Left lobe of liver (tissue), 2 donors: ENCODE measurements around the gene LAMP5. TPM values are rescaled to one million over a fixed set of nuclear protein-coding genes. Genes with fewer than 3 reads are reported as not detected.

Experiments
- ATAC-seq: fragments of 200-7000 bp; cut with Tn5 transposase; one replicate; pipeline ENCODE4 v1.9.1; 2020; ENCODE audit warnings: mild to moderate bottlenecking, moderate library complexity
- DNase-seq: peaks from one replicate; pipeline ENCODE4 v3.0.0-alpha.2; 2020; ENCODE audit warnings: low spot score
- total RNA-seq: library from RNA; stranded (reverse); gene quantifications from one replicate; pipeline ENCODE4 v1.2.1, GENCODE V29; 2021
- donor health status: DM: no; HTN: no; CAD: no; lungs with moderate emphysema.
- donor health status: DM: no; HTN: yes; CAD: no.

The LAMP5 gene
- total RNA-seq, 1 donor from 2014 or later: not detected

GRCh38 chr20:9531581-9531980 is 17.2 kb downstream of the LAMP5 start:
- DNase-seq (no peak), ATAC-seq (no peak)

- DNase-seq (no peak), ATAC-seq (no peak)
Observed at GRCh38 chr20:9532069-9532838, 17.9 kb downstream of the LAMP5 start.

- DNase-seq (no peak), ATAC-seq (no peak)
Observed at GRCh38 chr20:9534025-9534424, 19.6 kb downstream of the LAMP5 start.

- no peak for DNase-seq
- ATAC-seq: no peak
Observed at GRCh38 chr20:9535449-9535848, 21.1 kb downstream of the LAMP5 start.

- DNase-seq: no peak
- no peak for ATAC-seq
Observed at GRCh38 chr20:9543214-9543613, 28.8 kb downstream of the LAMP5 start.

- DNase-seq (no peak), ATAC-seq (no peak)
Observed at GRCh38 chr20:9550283-9550682, 35.9 kb downstream of the LAMP5 start.

GRCh38 chr20:9550871-9551270 is 36.5 kb downstream of the LAMP5 start:
- no peak for DNase-seq
- ATAC-seq: no peak

- no peak for ATAC-seq
Observed at GRCh38 chr20:9551808-9552550, 37.6 kb downstream of the LAMP5 start.

GRCh38 chr20:9555781-9556180 is 41.4 kb downstream of the LAMP5 start:
- DNase-seq (no peak), ATAC-seq (no peak)

More at GRCh38 chr20:9551808-9552550, 37.6 kb downstream of the LAMP5 start:
- DNase-seq: no peak

GRCh38 chr20:9557411-9557810 is 43.0 kb downstream of the LAMP5 start:
- DNase-seq (no peak), ATAC-seq (no peak)

- ATAC-seq (no peak), DNase-seq (no peak)
Observed at GRCh38 chr20:9565910-9566550, 51.6 kb downstream of the LAMP5 start.

GRCh38 chr20:9566977-9567376 is 52.6 kb downstream of the LAMP5 start:
- ATAC-seq (no peak), DNase-seq (no peak)

- ATAC-seq: no peak
- no peak for DNase-seq
Observed at GRCh38 chr20:9570612-9571011, 56.2 kb downstream of the LAMP5 start.

GRCh38 chr20:9571783-9572182 is 57.4 kb downstream of the LAMP5 start:
- no peak for DNase-seq
- ATAC-seq: no peak

GRCh38 chr20:9572670-9573069 is 58.3 kb downstream of the LAMP5 start:
- no peak for DNase-seq
- no peak for ATAC-seq

- no peak for DNase-seq
- no peak for ATAC-seq
Observed at GRCh38 chr20:9573335-9574151, 59.2 kb downstream of the LAMP5 start.

- DNase-seq (no peak), ATAC-seq (no peak)
Observed at GRCh38 chr20:9574181-9574580, 59.8 kb downstream of the LAMP5 start.

GRCh38 chr20:9574776-9575175 is 60.4 kb downstream of the LAMP5 start:
- no peak for DNase-seq
- ATAC-seq: no peak

- ATAC-seq (no peak), DNase-seq (no peak)
Observed at GRCh38 chr20:9575836-9576235, 61.4 kb downstream of the LAMP5 start.

- no peak for ATAC-seq
Observed at GRCh38 chr20:9576695-9577094, 62.3 kb downstream of the LAMP5 start.

GRCh38 chr20:9577397-9577796 is 63.0 kb downstream of the LAMP5 start:
- ATAC-seq: no peak
- no peak for DNase-seq

More at GRCh38 chr20:9576695-9577094, 62.3 kb downstream of the LAMP5 start:
- no peak for DNase-seq
